ENCODE data around the gene RAB3D. TPM values are rescaled to one million over a fixed set of nuclear protein-coding genes. Genes with fewer than 3 reads are reported as not detected.
A peak's percentile ranks its signal among the peaks of the same experiment; 100 is the strongest.

Gene RAB3D
- total and polyA plus RNA-seq, 12 donors = 2.6 to 23.9 (median 10.7) TPM

DNA sequence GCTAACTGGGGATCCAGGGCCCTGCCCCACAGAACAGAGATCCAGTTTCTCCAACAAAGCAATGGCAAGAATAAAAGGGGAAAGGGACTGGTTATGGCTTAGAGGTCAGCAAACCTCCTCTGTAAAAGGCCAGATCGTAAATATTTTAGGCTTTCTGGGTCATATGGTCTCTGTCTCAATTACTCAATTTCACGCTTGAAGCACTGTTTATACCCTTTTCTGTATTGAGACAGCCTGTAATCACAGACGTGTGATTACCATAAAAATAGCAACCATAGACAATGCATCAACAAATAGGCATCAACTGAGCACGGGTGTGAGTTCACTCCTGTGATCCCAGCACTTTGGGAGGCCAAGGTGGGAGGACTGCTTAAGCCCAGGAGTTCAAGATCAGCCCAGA lies 9.3 kb downstream of the RAB3D start:
- intact Hi-C loops (cut with DNase I) = no loop called here
- WGBS, 4 donors = 69 to 84% (median 81%) methylated on average over 4 of the region's 4 CpGs
- peaks cover 0 to 30% of the 10 kb centered on the region in 2 donors for H3K36me3 ChIP-seq (replicated peaks in 1 of 2)

GRCh38 chr19:11325544-11325943 lies 13.9 kb downstream of the RAB3D start:
- Histone ChIP-seq H3K27me3 (no peaks in the 10 kb centered on the region), H3K9me3 (replicated peaks in 1 of 3) (no peaks in the 10 kb centered on the region), H3K4me3 (no peak overlapping the region), H3K36me3 (replicated peaks in 1 of 2) (peaks cover 0 to 11% of the 10 kb centered on the region in 2 donors), H3K4me1 (replicated peaks in 1 of 2) (peaks cover 12 to 18% of the 10 kb centered on the region in 2 donors), H3K27ac (no peak overlapping the region)
- intact Hi-C loops (cut with DNase I) = no loop called here
- no peak for DNase-seq
- WGBS, 4 donors = 89 to 100% (median 99%) methylated on average over 6 to 7 of the region's 7 CpGs
- no peak for TF ChIP-seq POLR2A (IDR thresholded peaks at IDR 0.05)
- TF ChIP-seq, protein P1, sequence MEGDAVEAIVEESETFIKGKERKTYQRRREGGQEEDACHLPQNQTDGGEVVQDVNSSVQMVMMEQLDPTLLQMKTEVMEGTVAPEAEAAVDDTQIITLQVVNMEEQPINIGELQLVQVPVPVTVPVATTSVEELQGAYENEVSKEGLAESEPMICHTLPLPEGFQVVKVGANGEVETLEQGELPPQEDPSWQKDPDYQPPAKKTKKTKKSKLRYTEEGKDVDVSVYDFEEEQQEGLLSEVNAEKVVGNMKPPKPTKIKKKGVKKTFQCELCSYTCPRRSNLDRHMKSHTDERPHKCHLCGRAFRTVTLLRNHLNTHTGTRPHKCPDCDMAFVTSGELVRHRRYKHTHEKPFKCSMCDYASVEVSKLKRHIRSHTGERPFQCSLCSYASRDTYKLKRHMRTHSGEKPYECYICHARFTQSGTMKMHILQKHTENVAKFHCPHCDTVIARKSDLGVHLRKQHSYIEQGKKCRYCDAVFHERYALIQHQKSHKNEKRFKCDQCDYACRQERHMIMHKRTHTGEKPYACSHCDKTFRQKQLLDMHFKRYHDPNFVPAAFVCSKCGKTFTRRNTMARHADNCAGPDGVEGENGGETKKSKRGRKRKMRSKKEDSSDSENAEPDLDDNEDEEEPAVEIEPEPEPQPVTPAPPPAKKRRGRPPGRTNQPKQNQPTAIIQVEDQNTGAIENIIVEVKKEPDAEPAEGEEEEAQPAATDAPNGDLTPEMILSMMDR (IDR thresholded peaks at IDR 0.05) = no peak

More for the DNA sequence above, 9.3 kb downstream of the RAB3D start:
- no peak for DNase-seq
- Histone ChIP-seq H3K9me3 (replicated peaks in 1 of 3) (no peaks in the 10 kb centered on the region), H3K27me3 (no peaks in the 10 kb centered on the region), H3K27ac (no peak overlapping the region), H3K4me3 (no peak overlapping the region), H3K4me1 (replicated peaks in 1 of 2) (no peaks in the 10 kb centered on the region)
- TF ChIP-seq, protein P1 (IDR thresholded peaks at IDR 0.05) = no peak

DNA sequence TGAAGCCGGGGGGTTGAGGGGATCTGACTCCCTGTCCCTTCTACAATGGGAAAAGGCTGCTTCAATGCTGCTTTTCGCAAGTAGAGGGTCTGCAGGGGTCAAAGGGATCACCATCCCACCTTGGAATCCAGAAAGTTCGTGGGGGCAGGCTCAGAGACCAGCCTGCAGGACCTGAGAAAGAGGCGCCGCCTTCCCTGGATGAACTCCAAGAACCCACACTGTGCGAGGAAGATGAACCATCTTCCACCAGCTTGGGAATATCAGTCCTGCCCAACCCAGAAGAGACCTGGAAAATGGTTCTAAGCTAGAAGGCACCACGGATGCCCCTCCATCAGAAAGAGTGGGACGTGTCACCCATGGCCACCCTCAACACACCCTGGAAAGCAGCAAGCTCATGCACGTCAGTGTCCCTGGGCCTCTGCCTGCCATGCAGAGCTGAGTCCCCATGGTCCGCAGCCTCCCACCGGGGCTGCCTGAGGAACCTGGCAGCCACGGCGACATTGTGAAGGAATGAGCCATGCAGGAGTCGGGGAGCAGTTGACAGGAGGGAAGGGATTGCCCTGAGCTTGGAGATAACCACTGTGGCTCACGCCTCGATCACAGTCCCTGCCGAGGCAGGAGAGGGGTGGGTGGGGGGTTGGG lies 14.6 kb downstream of the RAB3D start:
- Histone ChIP-seq H3K27ac (peak overlapping the region in 3 of 5 donors; percentile 25 to 84 (median 74)), H3K9me3 (replicated peaks in 1 of 3) (no peaks in the 10 kb centered on the region), H3K4me1 (replicated peaks in 1 of 2) (peaks cover 12 to 18% of the 10 kb centered on the region in 2 donors), H3K27me3 (no peaks in the 10 kb centered on the region), H3K4me3 (no peak overlapping the region), H3K36me3 (replicated peaks in 1 of 2) (peaks cover 0 to 11% of the 10 kb centered on the region in 2 donors)
- TF ChIP-seq POLR2A (IDR thresholded peaks at IDR 0.05) = no peak
- TF ChIP-seq, protein P1 (IDR thresholded peaks at IDR 0.05) = no peak
- no peak for DNase-seq
- WGBS, 4 donors = 77 to 87% (median 82%) methylated on average over 10 to 17 of the region's 17 CpGs
- intact Hi-C loops (cut with DNase I) = no loop called here

DNA sequence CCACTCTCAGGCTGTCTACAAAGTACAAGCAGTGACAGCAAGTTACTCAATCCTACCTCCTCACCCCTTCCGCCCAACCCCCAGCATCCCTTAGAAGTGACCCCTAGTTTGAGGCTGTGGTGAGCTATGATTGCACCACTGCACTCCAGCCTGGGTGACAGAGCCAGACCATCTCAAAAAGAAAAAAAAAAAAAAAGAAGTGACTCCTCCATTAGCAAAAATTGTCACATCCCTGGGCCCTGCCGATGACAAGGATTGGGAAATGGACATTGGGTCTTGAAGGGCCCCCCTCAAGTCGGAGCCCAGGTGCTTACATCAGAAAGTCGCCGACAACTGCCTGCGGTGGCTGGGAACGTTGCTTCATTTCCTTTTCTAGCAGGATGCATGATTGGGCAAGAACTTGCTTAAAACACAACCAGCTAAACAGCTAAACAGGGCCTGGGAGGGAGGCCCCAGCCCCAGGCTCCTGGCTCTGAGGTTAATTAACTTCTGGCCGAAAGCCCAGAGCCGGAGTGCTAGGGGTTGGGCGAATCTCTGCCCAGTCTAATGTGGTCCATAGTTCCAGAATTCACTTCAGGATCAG lies 15.3 kb downstream of the RAB3D start:
- WGBS, 4 donors = 30 to 59% (median 38%) methylated on average over 9 to 10 of the region's 10 CpGs
- no peak overlapping the region for H3K4me3 ChIP-seq
- intact Hi-C loops (cut with DNase I) = no loop called here
- peak in 6 of 7 donors; percentile 69 to 89 (median 72) for DNase-seq
- peak overlapping the region in 3 of 5 donors; percentile 25 to 84 (median 74) for H3K27ac ChIP-seq
- no peaks in the 10 kb centered on the region for H3K9me3 ChIP-seq (replicated peaks in 1 of 3)
- peaks cover 0 to 9% of the 10 kb centered on the region in 2 donors for H3K36me3 ChIP-seq (replicated peaks in 1 of 2)
- H3K4me1 ChIP-seq (replicated peaks in 1 of 2) = peaks cover 12 to 18% of the 10 kb centered on the region in 2 donors
- no peaks in the 10 kb centered on the region for H3K27me3 ChIP-seq
- TF ChIP-seq POLR2A (IDR thresholded peaks at IDR 0.05) = no peak
- TF ChIP-seq, protein P1 (IDR thresholded peaks at IDR 0.05) = no peak

All from adrenal gland (tissue), 12 donors.